ENCODE results near the gene MAP2K7.

- TF ChIP-seq CTCF (IDR thresholded peaks at IDR 0.05) (no peak), POLR2A (IDR thresholded peaks at IDR 0.05) (no peak)
Measured at GRCh38 chr19:7863971-7864689, 39.5 kb upstream of the MAP2K7 start.
